IMR-90 (cell line): ENCODE results near the gene QARS1. TPM values are rescaled to one million over a fixed set of nuclear protein-coding genes. Genes with fewer than 3 reads are reported as not detected.

Source experiments
- ATAC-seq: fragments of 200-7000 bp; cut with Tn5 transposase; 2 replicates; pipeline ENCODE4 v1.9.1; 2020; ENCODE audit warnings: low read depth, mild to moderate bottlenecking, moderate library complexity
- BruUV-seq: library from RNA; stranded (reverse); fragments of 400-500 nt; replicated peaks from 2 replicates; lab custom pipeline; 2021; lab: Mats Ljungman, UMichigan
- CTCF ChIA-PET: fragments of 300-600 bp; formaldehyde crosslinking; extraction: SDS; loops from one replicate; lab custom pipeline; 2021; ENCODE audit warnings: antibody characterized with exemption; lab: Yijun Ruan, JAX
- POLR2A ChIA-PET: fragments of 300-600 bp; sonication (Branson Sonifier 250); formaldehyde crosslinking; loops from one replicate; lab custom pipeline; 2022; ENCODE audit warnings: antibody characterized with exemption; ENCODE audit not compliant: unreplicated experiment; lab: Charles Lee
- DNase-seq: peaks from one replicate; pipeline ENCODE4 v3.0.0; 2013
- H2AFZ ChIP-seq: replicated peaks from 2 replicates; pipeline ENCODE3; 2013; ENCODE audit warnings: low read length, mild to moderate bottlenecking; ENCODE audit not compliant: poor library complexity
- H2AK5ac ChIP-seq: 2 replicates; pipeline ENCODE4 v1.6.1; 2013; ENCODE audit warnings: low read depth, low read length, inconsistent platforms
- H2AK9ac ChIP-seq: replicated peaks from 2 replicates; pipeline ENCODE3; 2013; ENCODE audit warnings: mild to moderate bottlenecking, low read depth, low read length, moderate library complexity; ENCODE audit not compliant: poor library complexity
- H2BK120ac ChIP-seq: 2 replicates; pipeline ENCODE4 v1.6.1; 2013; ENCODE audit warnings: low read depth, low read length, inconsistent platforms
- H2BK15ac ChIP-seq: 3 replicates; pipeline ENCODE4 v1.6.1; 2013; ENCODE audit warnings: low read depth, low read length, inconsistent platforms
- H2BK20ac ChIP-seq: 2 replicates; pipeline ENCODE4 v1.6.1; 2013; ENCODE audit warnings: low read depth, mild to moderate bottlenecking, inconsistent platforms, low read length, moderate library complexity
- H2BK5ac ChIP-seq: 2 replicates; pipeline ENCODE4 v1.6.1; 2013; ENCODE audit warnings: mild to moderate bottlenecking, low read depth, low read length, inconsistent platforms; ENCODE audit not compliant: poor library complexity, severe bottlenecking
- H3K14ac ChIP-seq: replicated peaks from 2 replicates; pipeline ENCODE4 v1.6.1; 2013; ENCODE audit warnings: low read depth, low read length, inconsistent platforms
- H3K18ac ChIP-seq: 2 replicates; pipeline ENCODE4 v1.6.1; 2013; ENCODE audit warnings: low read depth, low read length, control low read depth
- H3K23ac ChIP-seq: 2 replicates; pipeline ENCODE4 v1.6.1; 2013; ENCODE audit warnings: low read depth, low read length, inconsistent platforms
- H3K27ac ChIP-seq: 2 replicates; pipeline ENCODE4 v1.5.1; 2013; ENCODE audit warnings: mild to moderate bottlenecking, control low read depth, low read length; ENCODE audit not compliant: insufficient read depth
- H3K27me3 ChIP-seq: 2 replicates; pipeline ENCODE4 v1.6.1; 2013; ENCODE audit warnings: low read length; ENCODE audit not compliant: control insufficient read depth, insufficient read depth
- H3K36me3 ChIP-seq: 2 replicates; pipeline ENCODE4 v1.6.1; 2013; ENCODE audit warnings: low read length, mixed read lengths; ENCODE audit not compliant: control insufficient read depth, insufficient read depth
- H3K4ac ChIP-seq: 2 replicates; pipeline ENCODE4 v1.6.1; 2013; ENCODE audit warnings: low read depth, low read length, inconsistent platforms
- H3K4me1 ChIP-seq: 2 replicates; pipeline ENCODE4 v1.6.1; 2013; ENCODE audit warnings: low read length, mixed read lengths; ENCODE audit not compliant: control insufficient read depth, insufficient read depth
- H3K4me2 ChIP-seq: 2 replicates; pipeline ENCODE4 v1.6.1; 2013; ENCODE audit warnings: low read depth, mild to moderate bottlenecking, control low read depth, low read length, moderate library complexity
- H3K4me3 ChIP-seq: 2 replicates; pipeline ENCODE4 v1.5.1; 2013; ENCODE audit warnings: low read depth, mild to moderate bottlenecking, control low read depth, low read length, moderate library complexity; ENCODE audit not compliant: insufficient read depth
- H3K56ac ChIP-seq: 2 replicates; pipeline ENCODE4 v1.6.1; 2013; ENCODE audit warnings: low read length, inconsistent platforms; ENCODE audit not compliant: insufficient read depth; ENCODE audit errors: extremely low read depth
- H3K79me1 ChIP-seq, 2 experiments: 2 replicates each; pipeline ENCODE4 v1.6.1; 2013; ENCODE audit warnings: low read length in 2 of 2, inconsistent platforms in 1 of 2, low read depth in 1 of 2
- H3K9ac ChIP-seq: 2 replicates; pipeline ENCODE4 v1.6.1; 2013; ENCODE audit warnings: low read depth, low read length, control low read depth
- H3K9me1 ChIP-seq: 2 replicates; pipeline ENCODE4 v1.6.1; 2013; ENCODE audit warnings: low read length, inconsistent platforms; ENCODE audit not compliant: insufficient read depth
- H3K9me3 ChIP-seq: 2 replicates; pipeline ENCODE4 v1.6.1; 2013; ENCODE audit warnings: low read length; ENCODE audit not compliant: control insufficient read depth, insufficient read depth
- H4K20me1 ChIP-seq: 2 replicates; pipeline ENCODE4 v1.6.1; 2013; ENCODE audit warnings: low read length, inconsistent platforms; ENCODE audit not compliant: insufficient read depth
- H4K5ac ChIP-seq: 2 replicates; pipeline ENCODE4 v1.6.1; 2013; ENCODE audit warnings: mild to moderate bottlenecking, low read depth, low read length, control low read depth
- H4K8ac ChIP-seq, 2 experiments: 2 replicates each; pipeline ENCODE4 v1.6.1; 2013; ENCODE audit warnings: low read depth in 2 of 2, low read length in 2 of 2, control low read depth in 1 of 2, inconsistent platforms in 1 of 2
- H4K91ac ChIP-seq: 2 replicates; pipeline ENCODE4 v1.6.1; 2013; ENCODE audit warnings: low read depth, low read length, inconsistent platforms; ENCODE audit not compliant: insufficient read depth
- BHLHE40 ChIP-seq: fragments of 150-350 bp; IDR thresholded peaks from 2 replicates; pipeline ENCODE4 v1.6.1; 2016; ENCODE audit warnings: mild to moderate bottlenecking, low read depth, low read length
- CEBPB ChIP-seq: IDR thresholded peaks from 2 replicates; pipeline ENCODE4 v1.6.1; 2012; ENCODE audit warnings: low read depth, low read length, improper control_type of control experiment
- CHD1 ChIP-seq: IDR thresholded peaks from 2 replicates; pipeline ENCODE4 v1.6.1; 2012; ENCODE audit warnings: low read depth, low read length, improper control_type of control experiment
- MAFK ChIP-seq: IDR thresholded peaks from 2 replicates; pipeline ENCODE4 v1.6.1; 2012; ENCODE audit warnings: low read depth, low read length, improper control_type of control experiment
- NFE2L2 ChIP-seq: fragments of 150-350 bp; IDR thresholded peaks from 2 replicates; pipeline ENCODE4 v1.6.1; 2016; ENCODE audit warnings: low read depth, mild to moderate bottlenecking, low read length
- RCOR1 ChIP-seq: IDR thresholded peaks from 2 replicates; pipeline ENCODE4 v1.6.1; 2012; ENCODE audit warnings: mild to moderate bottlenecking, low read length, improper control_type of control experiment; ENCODE audit not compliant: insufficient replicate concordance
- RFX5 ChIP-seq: IDR thresholded peaks from 2 replicates; pipeline ENCODE4 v1.8.0; 2012; ENCODE audit warnings: low read depth, mild to moderate bottlenecking, low read length, moderate library complexity
- SMC3 ChIP-seq: fragments of 150-350 bp; IDR thresholded peaks from 2 replicates; pipeline ENCODE4 v1.6.1; 2016; ENCODE audit warnings: low read depth, mild to moderate bottlenecking, antibody characterized with exemption, low read length, moderate library complexity
- WGBS, 2 experiments: methylation state at CpG; one replicate each; pipeline versions ENCODE4 v1.1.5 to v1.1.7; 2013; ENCODE audit warnings: missing lambda C conversion rate in 2 of 2; ENCODE audit not compliant: insufficient read length in 1 of 2; ENCODE audit errors: extremely low coverage in 2 of 2; 5-methylcytosine and 5-hydroxymethylcytosine counted together
- dilution Hi-C: fragments of 300-500 bp; cut with HindIII; formaldehyde crosslinking; loops from one replicate; pipeline ENCODE4 v1.14.3; 2018; ENCODE audit warnings: low sequenced_read_pairs; ENCODE audit not compliant: unreplicated experiment
- in situ Hi-C: fragments of 300-500 bp; cut with MboI; formaldehyde crosslinking; loops from 3 replicates; pipeline ENCODE4 v1.14.3; 2019; ENCODE audit warnings: low sequenced_read_pairs, inconsistent platforms, mixed read lengths
- intact Hi-C: fragments of 100-400 bp; cut with micrococcal nuclease; formaldehyde crosslinking; loops from 2 replicates; pipeline ENCODE4 v1.10.0; 2022
- polyA plus RNA-seq, 3 experiments: library from polyadenylated mRNA; depleted of rRNA; stranded (reverse); fragments of >200 nt; gene quantifications; 2 replicates each; pipeline ENCODE4 v1.2.3, GENCODE V29; 2012; ENCODE audit warnings: low replicate concordance in 1 of 3
- total RNA-seq: library from RNA; depleted of rRNA; stranded (reverse); fragments of >200 nt; gene quantifications from 2 replicates; pipeline ENCODE4 v1.2.3, GENCODE V29; 2012
- TF ChIP-seq, protein P1 (sequence below): fragments of 150-350 bp; IDR thresholded peaks from 2 replicates; pipeline ENCODE4 v1.6.1; 2017; ENCODE audit warnings: mild to moderate bottlenecking, antibody characterized with exemption, low read length, low read depth
- TF ChIP-seq, protein P2 (sequence below): fragments of 150-350 bp; IDR thresholded peaks from 2 replicates; pipeline ENCODE4 v1.6.1; 2016; ENCODE audit warnings: low read depth, mild to moderate bottlenecking, low read length, moderate library complexity, borderline replicate concordance

QARS1 gene
- total and polyA plus RNA-seq, 2 of the 4 experiments (the other 2 are of a cell fraction), result 354 to 396 TPM

DNA sequence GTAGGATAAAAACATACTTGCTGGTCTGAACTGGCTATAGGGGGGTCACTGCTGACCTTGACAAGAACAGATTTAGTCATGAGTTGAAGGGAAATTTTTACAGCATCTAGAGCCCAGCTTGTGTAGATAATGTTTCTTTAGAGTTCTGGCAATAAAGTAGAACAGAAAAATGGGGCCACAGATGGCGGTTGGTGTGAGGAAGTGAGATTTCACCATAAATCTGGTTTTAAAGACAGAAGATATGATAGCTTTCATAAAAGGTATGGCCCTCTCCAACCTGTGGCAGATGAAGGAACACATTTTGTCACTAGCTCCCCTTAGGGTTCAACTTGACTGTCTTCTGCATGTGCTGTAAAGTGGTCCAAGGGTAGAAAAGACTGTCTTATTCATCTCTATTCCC, 51.0 kb downstream of the QARS1 start:
- no peak overlapping the region for H2BK20ac ChIP-seq
- peaks cover 7% of the 10 kb centered on the region; the same call in 1 of the 2 replicates for H4K20me1 ChIP-seq
- in situ Hi-C loops (no loop called here), intact Hi-C loops (no loop called here), dilution Hi-C loops (no loop called here)
- WGBS, 2 experiments, result no CpG with 5 or more reads among the region's 1 CpG
- no peak overlapping the region for H4K91ac ChIP-seq
- H3K36me3 ChIP-seq, result peaks cover 35% of the 10 kb centered on the region
- H2AFZ ChIP-seq, result no peak overlapping the region
- no peak overlapping the region for H3K14ac ChIP-seq
- no TSS peak for BruUV-seq
- peak overlapping the region; percentile 58; the same call in 1 of the 2 replicates for H3K27ac ChIP-seq
- no peak for ATAC-seq
- no peak overlapping the region for H3K56ac ChIP-seq
- H4K8ac ChIP-seq, result 0 out of 4 replicates have a peak overlapping the region, but pooled peaks of 1 of the 2 experiments have one; percentile 43
- H2BK15ac ChIP-seq, result no peak overlapping the region
- H3K9me3 ChIP-seq, result no peaks in the 10 kb centered on the region
- H3K23ac ChIP-seq, result peak overlapping the region; percentile 13; the same call in 1 of the 2 replicates
- CTCF ChIA-PET, result interaction anchor here (0.5 kb wide), 1 partner anchor 96 kb away, joined by 3 read pairs; no protein-coding TSS in a partner anchor
- POLR2A ChIA-PET, result no interaction called here
- H3K4me1 ChIP-seq, result peaks cover 2% of the 10 kb centered on the region; the same call in 1 of the 2 replicates
- no peak overlapping the region for H2BK120ac ChIP-seq
- H3K4me2 ChIP-seq, result no peak overlapping the region
- no peak for TF ChIP-seq CHD1
- TF ChIP-seq, protein P1, sequence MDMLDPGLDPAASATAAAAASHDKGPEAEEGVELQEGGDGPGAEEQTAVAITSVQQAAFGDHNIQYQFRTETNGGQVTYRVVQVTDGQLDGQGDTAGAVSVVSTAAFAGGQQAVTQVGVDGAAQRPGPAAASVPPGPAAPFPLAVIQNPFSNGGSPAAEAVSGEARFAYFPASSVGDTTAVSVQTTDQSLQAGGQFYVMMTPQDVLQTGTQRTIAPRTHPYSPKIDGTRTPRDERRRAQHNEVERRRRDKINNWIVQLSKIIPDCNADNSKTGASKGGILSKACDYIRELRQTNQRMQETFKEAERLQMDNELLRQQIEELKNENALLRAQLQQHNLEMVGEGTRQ, result no peak
- TF ChIP-seq SMC3, result no peak
- no peak for TF ChIP-seq RFX5
- TF ChIP-seq CEBPB, result no peak
- no peak for TF ChIP-seq RCOR1
- TF ChIP-seq MAFK, result no peak
- TF ChIP-seq, protein P2, sequence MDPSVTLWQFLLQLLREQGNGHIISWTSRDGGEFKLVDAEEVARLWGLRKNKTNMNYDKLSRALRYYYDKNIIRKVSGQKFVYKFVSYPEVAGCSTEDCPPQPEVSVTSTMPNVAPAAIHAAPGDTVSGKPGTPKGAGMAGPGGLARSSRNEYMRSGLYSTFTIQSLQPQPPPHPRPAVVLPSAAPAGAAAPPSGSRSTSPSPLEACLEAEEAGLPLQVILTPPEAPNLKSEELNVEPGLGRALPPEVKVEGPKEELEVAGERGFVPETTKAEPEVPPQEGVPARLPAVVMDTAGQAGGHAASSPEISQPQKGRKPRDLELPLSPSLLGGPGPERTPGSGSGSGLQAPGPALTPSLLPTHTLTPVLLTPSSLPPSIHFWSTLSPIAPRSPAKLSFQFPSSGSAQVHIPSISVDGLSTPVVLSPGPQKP, result no peak
- no peak for TF ChIP-seq NFE2L2
- TF ChIP-seq BHLHE40, result no peak
- no peaks in the 10 kb centered on the region for H3K27me3 ChIP-seq
- H3K9me1 ChIP-seq, result peaks cover 19% of the 10 kb centered on the region
- no peak overlapping the region for H3K9ac ChIP-seq
- no peak overlapping the region for H3K4ac ChIP-seq
- no peak overlapping the region for H4K5ac ChIP-seq
- DNase-seq, result no peak
- H3K4me3 ChIP-seq, result no peak overlapping the region
- H3K18ac ChIP-seq, result peak overlapping the region; percentile 54; the same call in 1 of the 2 replicates
- H2BK5ac ChIP-seq, result peak overlapping the region; percentile 25
- H3K79me1 ChIP-seq, result peaks cover 49 to 74% of the 10 kb centered on the region in 2 experiments
- H2AK9ac ChIP-seq, result no peak overlapping the region
- H2AK5ac ChIP-seq, result no peak overlapping the region; the same call in 1 of the 2 replicates
